NB4 (cell line): ENCODE data around the gene ERVH48-1.

ENCODE experiments used
- MYC ChIP-seq: IDR thresholded peaks from 2 replicates; pipeline ENCODE4 v1.6.1; 2011; ENCODE audit warnings: low read depth, low read length
- POLR2A ChIP-seq: IDR thresholded peaks from 2 replicates; pipeline ENCODE4 v1.6.1; 2011; ENCODE audit warnings: mild to moderate bottlenecking; ENCODE audit not compliant: insufficient read length; ENCODE audit errors: extremely low read depth
- TF ChIP-seq, protein P1 (sequence below): IDR thresholded peaks from one replicate; pipeline ENCODE4 v1.5.1; 2012; ENCODE audit warnings: low read depth, low read length

DNA sequence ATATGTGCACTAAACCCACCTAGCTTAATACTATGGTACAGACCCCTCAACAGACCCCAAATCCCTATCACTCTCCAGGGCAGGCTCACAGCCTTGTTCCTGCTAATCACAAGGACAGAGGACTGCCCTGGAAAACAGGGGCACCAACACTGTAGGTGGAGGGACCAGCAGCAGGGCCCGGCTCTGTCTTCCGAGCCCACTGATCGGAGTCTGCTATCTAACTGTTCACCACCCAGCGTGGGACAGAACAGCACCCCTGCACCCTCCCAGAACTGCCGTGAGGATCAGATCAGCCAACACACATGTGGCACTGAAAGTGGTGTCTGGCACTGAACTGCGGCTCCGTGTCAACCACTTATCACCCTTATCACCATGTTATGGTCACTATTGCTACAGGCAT, 52.3 kb downstream of the ERVH48-1 start:
- TF ChIP-seq POLR2A: no peak
- TF ChIP-seq, protein P1, sequence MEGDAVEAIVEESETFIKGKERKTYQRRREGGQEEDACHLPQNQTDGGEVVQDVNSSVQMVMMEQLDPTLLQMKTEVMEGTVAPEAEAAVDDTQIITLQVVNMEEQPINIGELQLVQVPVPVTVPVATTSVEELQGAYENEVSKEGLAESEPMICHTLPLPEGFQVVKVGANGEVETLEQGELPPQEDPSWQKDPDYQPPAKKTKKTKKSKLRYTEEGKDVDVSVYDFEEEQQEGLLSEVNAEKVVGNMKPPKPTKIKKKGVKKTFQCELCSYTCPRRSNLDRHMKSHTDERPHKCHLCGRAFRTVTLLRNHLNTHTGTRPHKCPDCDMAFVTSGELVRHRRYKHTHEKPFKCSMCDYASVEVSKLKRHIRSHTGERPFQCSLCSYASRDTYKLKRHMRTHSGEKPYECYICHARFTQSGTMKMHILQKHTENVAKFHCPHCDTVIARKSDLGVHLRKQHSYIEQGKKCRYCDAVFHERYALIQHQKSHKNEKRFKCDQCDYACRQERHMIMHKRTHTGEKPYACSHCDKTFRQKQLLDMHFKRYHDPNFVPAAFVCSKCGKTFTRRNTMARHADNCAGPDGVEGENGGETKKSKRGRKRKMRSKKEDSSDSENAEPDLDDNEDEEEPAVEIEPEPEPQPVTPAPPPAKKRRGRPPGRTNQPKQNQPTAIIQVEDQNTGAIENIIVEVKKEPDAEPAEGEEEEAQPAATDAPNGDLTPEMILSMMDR: no peak
- TF ChIP-seq MYC: no peak
